Measurements from ENCODE around the gene MRTFA.

MRTFA gene

GRCh38 chr22:40405178-40406062 lies 231.1 kb downstream of the MRTFA start:
- no peak overlapping the region for H3K4me3 Mint-ChIP-seq
- H3K27me3 Mint-ChIP-seq (ENCODE audit: low read depth), result no peaks in the 10 kb centered on the region
- peaks cover 35% of the 10 kb centered on the region for H3K36me3 Mint-ChIP-seq (ENCODE audit: low read depth)
- H3K4me1 Mint-ChIP-seq (ENCODE audit: low read depth), result peaks cover 27% of the 10 kb centered on the region
- H3K27ac Mint-ChIP-seq, result no peak overlapping the region
- no peaks in the 10 kb centered on the region for H3K9me3 Mint-ChIP-seq

GRCh38 chr22:40404251-40405177 lies 232.0 kb downstream of the MRTFA start:
- H3K27ac Mint-ChIP-seq, result no peak overlapping the region
- H3K27me3 Mint-ChIP-seq (ENCODE audit: low read depth), result no peaks in the 10 kb centered on the region
- peaks cover 36% of the 10 kb centered on the region for H3K4me1 Mint-ChIP-seq (ENCODE audit: low read depth)
- H3K36me3 Mint-ChIP-seq (ENCODE audit: low read depth), result peaks cover 40% of the 10 kb centered on the region
- no peaks in the 10 kb centered on the region for H3K9me3 Mint-ChIP-seq
- H3K4me3 Mint-ChIP-seq, result no peak overlapping the region

- no peak overlapping the region for H3K27ac Mint-ChIP-seq
- H3K4me1 Mint-ChIP-seq (ENCODE audit: low read depth), result peaks cover 38% of the 10 kb centered on the region
These were observed 232.9 kb downstream of the MRTFA start for GRCh38 chr22:40403651-40404050.

GRCh38 chr22:40403141-40403540 lies 233.4 kb downstream of the MRTFA start:
- peaks cover 34% of the 10 kb centered on the region for H3K36me3 Mint-ChIP-seq (ENCODE audit: low read depth)
- H3K27ac Mint-ChIP-seq, result no peak overlapping the region
- H3K9me3 Mint-ChIP-seq, result no peaks in the 10 kb centered on the region
- no peak overlapping the region for H3K4me3 Mint-ChIP-seq
- peaks cover 38% of the 10 kb centered on the region for H3K4me1 Mint-ChIP-seq (ENCODE audit: low read depth)
- H3K27me3 Mint-ChIP-seq (ENCODE audit: low read depth), result no peaks in the 10 kb centered on the region

More at GRCh38 chr22:40403651-40404050, 232.9 kb downstream of the MRTFA start:
- Mint-ChIP-seq H3K36me3 (ENCODE audit: low read depth) (peaks cover 35% of the 10 kb centered on the region), H3K9me3 (no peaks in the 10 kb centered on the region), H3K4me3 (no peak overlapping the region), H3K27me3 (ENCODE audit: low read depth) (no peaks in the 10 kb centered on the region)

- peak overlapping the region; percentile 62 for H3K27ac Mint-ChIP-seq
- H3K4me3 Mint-ChIP-seq, result peak overlapping the region; percentile 45
- no peaks in the 10 kb centered on the region for H3K27me3 Mint-ChIP-seq (ENCODE audit: low read depth)
- peaks cover 35% of the 10 kb centered on the region for H3K36me3 Mint-ChIP-seq (ENCODE audit: low read depth)
- H3K9me3 Mint-ChIP-seq, result no peaks in the 10 kb centered on the region
- H3K4me1 Mint-ChIP-seq (ENCODE audit: low read depth), result peaks cover 42% of the 10 kb centered on the region
These were observed 234.5 kb downstream of the MRTFA start for GRCh38 chr22:40401981-40402406.

GRCh38 chr22:40401532-40401931 lies 235.0 kb downstream of the MRTFA start:
- H3K9me3 Mint-ChIP-seq, result no peaks in the 10 kb centered on the region
- peak overlapping the region; percentile 62 for H3K27ac Mint-ChIP-seq
- no peaks in the 10 kb centered on the region for H3K27me3 Mint-ChIP-seq (ENCODE audit: low read depth)
- peaks cover 35% of the 10 kb centered on the region for H3K36me3 Mint-ChIP-seq (ENCODE audit: low read depth)
- peak overlapping the region; percentile 45 for H3K4me3 Mint-ChIP-seq
- H3K4me1 Mint-ChIP-seq (ENCODE audit: low read depth), result peaks cover 43% of the 10 kb centered on the region

- no peaks in the 10 kb centered on the region for H3K9me3 Mint-ChIP-seq
- peak overlapping the region; percentile 62 for H3K4me3 Mint-ChIP-seq
- peaks cover 43% of the 10 kb centered on the region for H3K4me1 Mint-ChIP-seq (ENCODE audit: low read depth)
- peaks cover 37% of the 10 kb centered on the region for H3K36me3 Mint-ChIP-seq (ENCODE audit: low read depth)
- H3K27ac Mint-ChIP-seq, result peak overlapping the region; percentile 85
- no peaks in the 10 kb centered on the region for H3K27me3 Mint-ChIP-seq (ENCODE audit: low read depth)
These were observed 236.4 kb downstream of the MRTFA start for GRCh38 chr22:40400159-40400558.

GRCh38 chr22:40399621-40400020 lies 236.9 kb downstream of the MRTFA start:
- Mint-ChIP-seq H3K9me3 (no peaks in the 10 kb centered on the region), H3K36me3 (ENCODE audit: low read depth) (peaks cover 37% of the 10 kb centered on the region), H3K27me3 (ENCODE audit: low read depth) (no peaks in the 10 kb centered on the region), H3K4me1 (ENCODE audit: low read depth) (peaks cover 44% of the 10 kb centered on the region), H3K27ac (peak overlapping the region; percentile 85), H3K4me3 (no peak overlapping the region)

GRCh38 chr22:40397396-40397795 lies 239.1 kb downstream of the MRTFA start:
- Mint-ChIP-seq H3K4me1 (ENCODE audit: low read depth) (peaks cover 35% of the 10 kb centered on the region), H3K36me3 (ENCODE audit: low read depth) (peaks cover 26% of the 10 kb centered on the region), H3K9me3 (no peaks in the 10 kb centered on the region), H3K4me3 (no peak overlapping the region), H3K27me3 (ENCODE audit: low read depth) (no peaks in the 10 kb centered on the region), H3K27ac (no peak overlapping the region)

- peaks cover 21% of the 10 kb centered on the region for H3K36me3 Mint-ChIP-seq (ENCODE audit: low read depth)
These were observed 239.6 kb downstream of the MRTFA start for GRCh38 chr22:40396882-40397281.

GRCh38 chr22:40395607-40396006 lies 240.9 kb downstream of the MRTFA start:
- H3K9me3 Mint-ChIP-seq, result no peaks in the 10 kb centered on the region
- peaks cover 23% of the 10 kb centered on the region for H3K4me1 Mint-ChIP-seq (ENCODE audit: low read depth)
- H3K27ac Mint-ChIP-seq, result no peak overlapping the region
- H3K27me3 Mint-ChIP-seq (ENCODE audit: low read depth), result no peaks in the 10 kb centered on the region
- H3K36me3 Mint-ChIP-seq (ENCODE audit: low read depth), result peaks cover 17% of the 10 kb centered on the region
- H3K4me3 Mint-ChIP-seq, result no peak overlapping the region

More at GRCh38 chr22:40396882-40397281, 239.6 kb downstream of the MRTFA start:
- no peak overlapping the region for H3K27ac Mint-ChIP-seq
- no peaks in the 10 kb centered on the region for H3K27me3 Mint-ChIP-seq (ENCODE audit: low read depth)
- no peaks in the 10 kb centered on the region for H3K9me3 Mint-ChIP-seq
- no peak overlapping the region for H3K4me3 Mint-ChIP-seq
- peaks cover 31% of the 10 kb centered on the region for H3K4me1 Mint-ChIP-seq (ENCODE audit: low read depth)

GRCh38 chr22:40394607-40395006 lies 241.9 kb downstream of the MRTFA start:
- Mint-ChIP-seq H3K27me3 (ENCODE audit: low read depth) (no peaks in the 10 kb centered on the region), H3K9me3 (no peaks in the 10 kb centered on the region), H3K27ac (no peak overlapping the region), H3K4me1 (ENCODE audit: low read depth) (peaks cover 16% of the 10 kb centered on the region), H3K4me3 (no peak overlapping the region), H3K36me3 (ENCODE audit: low read depth) (peaks cover 16% of the 10 kb centered on the region)

- Mint-ChIP-seq H3K27me3 (ENCODE audit: low read depth) (no peaks in the 10 kb centered on the region), H3K27ac (no peak overlapping the region), H3K9me3 (no peaks in the 10 kb centered on the region), H3K4me3 (no peak overlapping the region), H3K4me1 (ENCODE audit: low read depth) (peaks cover 15% of the 10 kb centered on the region), H3K36me3 (ENCODE audit: low read depth) (peaks cover 24% of the 10 kb centered on the region)
These were observed 243.9 kb downstream of the MRTFA start for GRCh38 chr22:40392618-40393017.

GRCh38 chr22:40391417-40391816 lies 245.1 kb downstream of the MRTFA start:
- Mint-ChIP-seq H3K4me1 (ENCODE audit: low read depth) (peaks cover 18% of the 10 kb centered on the region), H3K9me3 (no peaks in the 10 kb centered on the region), H3K4me3 (no peak overlapping the region), H3K36me3 (ENCODE audit: low read depth) (peaks cover 22% of the 10 kb centered on the region), H3K27ac (no peak overlapping the region), H3K27me3 (ENCODE audit: low read depth) (no peaks in the 10 kb centered on the region)
